Liver (tissue), 9 donors: ENCODE results near the gene IGF2BP3. TPM values are rescaled to one million over a fixed set of nuclear protein-coding genes. Genes with fewer than 3 reads are reported as not detected.

ENCODE experiments used
- DNase-seq: peaks from one replicate; pipeline ENCODE4 v3.0.0-alpha.2; 2017; ENCODE audit warnings: low spot score
- H3K27ac ChIP-seq, 2 donors: one replicate each; pipeline ENCODE4 v1.7.0; 2013; ENCODE audit warnings: inconsistent platforms in 2 of 2, low read length in 2 of 2, control low read depth in 1 of 2, low read depth in 1 of 2, mild to moderate bottlenecking in 1 of 2
- H3K27me3 ChIP-seq, 4 donors: one replicate each; pipeline versions ENCODE4 v1.6.1 to v1.7.0; 2013; ENCODE audit warnings: low read length in 3 of 4, inconsistent platforms in 1 of 4, mild to moderate bottlenecking in 1 of 4, moderate library complexity in 1 of 4; ENCODE audit not compliant: control insufficient read depth in 4 of 4, insufficient read depth in 4 of 4
- H3K36me3 ChIP-seq, 4 donors: one replicate each; pipeline versions ENCODE4 v1.6.1 to v1.7.0; 2013; ENCODE audit warnings: low read length in 3 of 4, mild to moderate bottlenecking in 3 of 4, low read depth in 1 of 4, moderate library complexity in 1 of 4; ENCODE audit not compliant: control insufficient read depth in 4 of 4, insufficient read depth in 3 of 4
- H3K4me1 ChIP-seq, 4 donors: one replicate each; pipeline versions ENCODE4 v1.6.1 to v1.7.0; 2013; ENCODE audit warnings: low read length in 3 of 4, mild to moderate bottlenecking in 3 of 4, moderate library complexity in 1 of 4; ENCODE audit not compliant: control insufficient read depth in 4 of 4, insufficient read depth in 4 of 4
- H3K4me3 ChIP-seq, 3 donors: one replicate each; pipeline versions ENCODE4 v1.6.1 to v1.7.0; 2013; ENCODE audit warnings: low read length in 3 of 3, control low read depth in 1 of 3, low read depth in 1 of 3, mild to moderate bottlenecking in 1 of 3
- H3K9ac ChIP-seq, 2 donors: one replicate each; pipeline ENCODE4 v1.7.0; 2013; ENCODE audit warnings: low read length in 2 of 2, mild to moderate bottlenecking in 2 of 2, moderate library complexity in 2 of 2, control low read depth in 1 of 2, low read depth in 1 of 2
- H3K9me3 ChIP-seq, 4 donors: one replicate each; pipeline versions ENCODE4 v1.6.1 to v1.7.0; 2013; ENCODE audit warnings: low read length in 3 of 4; ENCODE audit not compliant: control insufficient read depth in 4 of 4
- ATF3 ChIP-seq: IDR thresholded peaks from 2 replicates; pipeline ENCODE4 v1.6.1; 2016; ENCODE audit warnings: antibody characterized with exemption
- CTCF ChIP-seq: fragments of 150-350 bp; IDR thresholded peaks from 2 replicates; pipeline ENCODE4 v1.5.1; 2017; ENCODE audit warnings: improper control_type of control experiment, low read depth, low read length; ENCODE audit not compliant: missing input control
- EGR1 ChIP-seq, 2 donors: IDR thresholded peaks; 2 replicates each; pipeline ENCODE4 v1.6.1; 2016 to 2018; ENCODE audit warnings: antibody characterized with exemption in 2 of 2, low read depth in 2 of 2
- FOXA2 ChIP-seq: IDR thresholded peaks from 2 replicates; pipeline ENCODE4 v1.6.1; 2016; ENCODE audit warnings: antibody characterized with exemption
- GABPA ChIP-seq, 2 donors: IDR thresholded peaks in 1 of 2; conservative IDR thresholded peaks in 1 of 2; 2 replicates each; pipeline ENCODE4 v1.6.1; 2016; ENCODE audit warnings: antibody characterized with exemption in 2 of 2, mild to moderate bottlenecking in 1 of 2, moderate library complexity in 1 of 2
- JUND ChIP-seq, 2 donors: IDR thresholded peaks; 2 replicates each; pipeline ENCODE4 v1.6.1; 2016; ENCODE audit warnings: antibody characterized with exemption in 2 of 2
- MAX ChIP-seq: IDR thresholded peaks from 2 replicates; pipeline ENCODE4 v1.6.1; 2016; ENCODE audit warnings: antibody characterized with exemption
- NR2F2 ChIP-seq: IDR thresholded peaks from 2 replicates; pipeline ENCODE4 v1.6.1; 2016; ENCODE audit warnings: antibody characterized with exemption
- RAD21 ChIP-seq, 2 donors: IDR thresholded peaks; 2 replicates each; pipeline ENCODE4 v1.6.1; 2016; ENCODE audit warnings: antibody characterized with exemption in 2 of 2, mild to moderate bottlenecking in 2 of 2
- REST ChIP-seq: IDR thresholded peaks from 2 replicates; pipeline ENCODE4 v1.6.1; 2016; ENCODE audit warnings: antibody characterized with exemption, mild to moderate bottlenecking
- RXRA ChIP-seq, 2 donors: IDR thresholded peaks; 2 replicates each; pipeline ENCODE4 v1.6.1; 2017 to 2018; ENCODE audit warnings: antibody characterized with exemption in 2 of 2, mild to moderate bottlenecking in 1 of 2
- SP1 ChIP-seq: IDR thresholded peaks from 2 replicates; pipeline ENCODE4 v1.6.1; 2018; ENCODE audit warnings: antibody characterized with exemption, mild to moderate bottlenecking
- TAF1 ChIP-seq: conservative IDR thresholded peaks from 2 replicates; pipeline ENCODE4 v1.6.1; 2016; ENCODE audit warnings: antibody characterized with exemption, mild to moderate bottlenecking
- YY1 ChIP-seq: IDR thresholded peaks from 2 replicates; pipeline ENCODE4 v1.6.1; 2016; ENCODE audit warnings: antibody characterized with exemption, mild to moderate bottlenecking
- ZBTB33 ChIP-seq: IDR thresholded peaks from 2 replicates; pipeline ENCODE4 v1.6.1; 2016; ENCODE audit warnings: antibody characterized with exemption
- WGBS: extraction: QIAGEN DNeasy Blood & Tissue Kit; methylation state at CpG from one replicate; pipeline ENCODE4 v1.1.7; 2013; 5-methylcytosine and 5-hydroxymethylcytosine counted together
- polyA plus RNA-seq, 2 donors: library from polyadenylated mRNA; stranded (reverse) in 1 of 2; unstranded in 1 of 2; fragments of 200-250 nt in 1 of 2; fragments of >200 nt in 1 of 2; fragmentation: Nextera tagmentation in 1 of 2; extraction: Ambion mirVana in 1 of 2; gene quantifications; one replicate each; pipeline versions ENCODE4 v1.2.1 to v1.2.3, GENCODE V29; 2013 to 2015
- total RNA-seq, 2 donors: library from RNA; depleted of rRNA; stranded (reverse); fragments of >200 nt; gene quantifications; one replicate each; pipeline ENCODE4 v1.2.3, GENCODE V29; 2014
- donor health status: healthy.
- donor health status: healthy.
- donor health status: healthy.
- donor health status: healthy.
- donor health status: healthy.

IGF2BP3 gene
- total and polyA plus RNA-seq, 4 donors: 0.17 to 28.4 (median 0.23) TPM; not detected in 1

GRCh38 chr7:23292623-23293022 is 177.7 kb downstream of the IGF2BP3 start (continued):
- TF ChIP-seq MAX (no peak), CTCF (no peak), RAD21 (IDR thresholded peaks at IDR 0.05) (no peak), GABPA (IDR thresholded peaks at IDR 0.05 in 1 of 2, conservative IDR thresholded peaks at IDR 0.05 in 1 of 2) (no peak), RXRA (IDR thresholded peaks at IDR 0.05) (no peak)

- Histone ChIP-seq H3K9ac (no peak overlapping the region), H3K27me3 (no peaks in the 10 kb centered on the region), H3K27ac (no peak overlapping the region), H3K4me3 (no peak overlapping the region), H3K4me1 (peaks cover 0 to 18% (median 6%) of the 10 kb centered on the region in 4 donors), H3K36me3 (no peaks in the 10 kb centered on the region), H3K9me3 (no peaks in the 10 kb centered on the region)
- DNase-seq: no peak
- WGBS: 83% methylated on average over 3 of the region's 3 CpGs
- no peak for TF ChIP-seq MAX
These were observed 178.2 kb downstream of the IGF2BP3 start for GRCh38 chr7:23291957-23292560.

- H3K36me3 ChIP-seq: no peaks in the 10 kb centered on the region
- H3K9ac ChIP-seq: no peak overlapping the region
- TF ChIP-seq FOXA2: no peak
- TF ChIP-seq SP1: no peak
- TF ChIP-seq NR2F2: no peak
- TF ChIP-seq EGR1 (IDR thresholded peaks at IDR 0.05; ENCODE audit: low read depth in 2 of 2): no peak
- TF ChIP-seq MAX: no peak
- TF ChIP-seq ATF3: no peak
- peaks cover 0 to 18% (median 6%) of the 10 kb centered on the region in 4 donors for H3K4me1 ChIP-seq
- no peak overlapping the region for H3K4me3 ChIP-seq
- DNase-seq: no peak
- WGBS: 98% methylated on average over 9 of the region's 9 CpGs
- H3K27me3 ChIP-seq: no peaks in the 10 kb centered on the region
- no peaks in the 10 kb centered on the region for H3K9me3 ChIP-seq
- no peak overlapping the region for H3K27ac ChIP-seq
These were observed 179.3 kb downstream of the IGF2BP3 start for GRCh38 chr7:23290993-23291392.

GRCh38 chr7:23287612-23288011 is 182.7 kb downstream of the IGF2BP3 start:
- TF ChIP-seq ATF3 (no peak), RAD21 (IDR thresholded peaks at IDR 0.05) (no peak), MAX (no peak), EGR1 (IDR thresholded peaks at IDR 0.05; ENCODE audit: low read depth in 2 of 2) (no peak), REST (no peak), NR2F2 (no peak), YY1 (no peak), JUND (IDR thresholded peaks at IDR 0.05) (no peak), ZBTB33 (no peak), TAF1 (no peak), FOXA2 (no peak)
- no peak overlapping the region for H3K27ac ChIP-seq
- no peaks in the 10 kb centered on the region for H3K27me3 ChIP-seq
- WGBS: 92% methylated on average over 5 of the region's 5 CpGs
- H3K9me3 ChIP-seq: no peaks in the 10 kb centered on the region
- no peaks in the 10 kb centered on the region for H3K36me3 ChIP-seq
- H3K4me1 ChIP-seq: peaks cover 0 to 5% (median 2%) of the 10 kb centered on the region in 4 donors
- no peak overlapping the region for H3K4me3 ChIP-seq
- DNase-seq: no peak
- no peak overlapping the region for H3K9ac ChIP-seq
